ENCODE data around the gene BCL7C. TPM values are rescaled to one million over a fixed set of nuclear protein-coding genes. Genes with fewer than 3 reads are reported as not detected.

The BCL7C gene
- total and polyA plus RNA-seq, 10 of the 15 experiments (the other 5 are each of a cell fraction or from before 2014, with no cell fraction given), result 1.1 to 30.5 (median 13.7) TPM

DNA sequence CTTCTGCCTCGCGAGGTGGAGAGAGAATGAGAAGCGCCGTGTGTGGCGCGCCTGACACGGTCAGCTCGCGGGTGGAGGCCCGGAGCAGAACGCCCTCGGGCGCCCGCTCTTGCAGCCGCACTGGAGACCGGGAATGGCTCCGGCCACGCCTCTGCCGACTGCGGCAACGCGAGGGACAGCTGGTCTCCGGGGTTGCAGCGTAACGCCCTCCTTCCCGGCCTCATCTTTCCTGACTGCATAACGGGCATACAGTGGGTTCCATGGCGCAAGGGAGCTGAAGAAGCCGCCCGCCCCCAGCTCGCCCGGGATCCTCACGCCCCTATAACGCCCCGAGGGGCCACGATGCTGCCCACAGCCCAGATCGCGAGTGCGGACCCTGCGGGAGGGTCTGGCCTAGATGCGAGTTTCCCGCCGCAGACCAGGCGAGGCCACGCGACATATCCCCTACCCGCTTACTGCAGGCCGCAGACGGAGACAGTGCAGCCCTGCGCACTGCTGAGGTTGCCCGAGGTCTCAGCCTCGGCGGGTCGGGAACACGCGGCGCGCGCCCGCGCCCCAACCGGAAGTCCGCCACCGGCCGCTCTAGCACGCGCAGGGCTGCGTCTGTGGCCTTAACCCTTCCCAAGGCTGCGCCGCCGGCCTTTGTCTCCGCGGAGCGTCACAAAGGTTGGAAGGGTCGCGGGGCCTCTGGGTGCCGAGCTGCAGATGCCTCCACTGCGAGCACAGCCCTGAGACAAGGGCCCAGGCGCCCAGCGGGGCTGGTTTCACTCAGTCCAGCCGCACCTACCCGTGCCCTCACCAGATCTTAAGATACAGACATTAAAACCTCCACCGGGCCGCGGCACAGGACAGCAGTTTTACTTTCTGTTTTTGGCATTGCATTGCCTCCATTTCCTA is 18.8 kb downstream of the BCL7C start (continued):
- TF ChIP-seq MTA3 (IDR thresholded peaks at IDR 0.05; ENCODE audit: borderline replicate concordance, low read length), result no peak
- TF ChIP-seq HDAC6 (IDR thresholded peaks at IDR 0.05; ENCODE audit: unreplicated experiment), result no peak
- no peak for TF ChIP-seq FOS (IDR thresholded peaks at IDR 0.05; ENCODE audit: borderline replicate concordance, extremely low read depth, insufficient read length)
- no peak for TF ChIP-seq ZSCAN29 (IDR thresholded peaks at IDR 0.05)
- TF ChIP-seq ESRRA (IDR thresholded peaks at IDR 0.05; ENCODE audit: low read length), result 0 out of 2 replicates have a peak, but pooled peaks have one; percentile 37
- TF ChIP-seq, protein P1, sequence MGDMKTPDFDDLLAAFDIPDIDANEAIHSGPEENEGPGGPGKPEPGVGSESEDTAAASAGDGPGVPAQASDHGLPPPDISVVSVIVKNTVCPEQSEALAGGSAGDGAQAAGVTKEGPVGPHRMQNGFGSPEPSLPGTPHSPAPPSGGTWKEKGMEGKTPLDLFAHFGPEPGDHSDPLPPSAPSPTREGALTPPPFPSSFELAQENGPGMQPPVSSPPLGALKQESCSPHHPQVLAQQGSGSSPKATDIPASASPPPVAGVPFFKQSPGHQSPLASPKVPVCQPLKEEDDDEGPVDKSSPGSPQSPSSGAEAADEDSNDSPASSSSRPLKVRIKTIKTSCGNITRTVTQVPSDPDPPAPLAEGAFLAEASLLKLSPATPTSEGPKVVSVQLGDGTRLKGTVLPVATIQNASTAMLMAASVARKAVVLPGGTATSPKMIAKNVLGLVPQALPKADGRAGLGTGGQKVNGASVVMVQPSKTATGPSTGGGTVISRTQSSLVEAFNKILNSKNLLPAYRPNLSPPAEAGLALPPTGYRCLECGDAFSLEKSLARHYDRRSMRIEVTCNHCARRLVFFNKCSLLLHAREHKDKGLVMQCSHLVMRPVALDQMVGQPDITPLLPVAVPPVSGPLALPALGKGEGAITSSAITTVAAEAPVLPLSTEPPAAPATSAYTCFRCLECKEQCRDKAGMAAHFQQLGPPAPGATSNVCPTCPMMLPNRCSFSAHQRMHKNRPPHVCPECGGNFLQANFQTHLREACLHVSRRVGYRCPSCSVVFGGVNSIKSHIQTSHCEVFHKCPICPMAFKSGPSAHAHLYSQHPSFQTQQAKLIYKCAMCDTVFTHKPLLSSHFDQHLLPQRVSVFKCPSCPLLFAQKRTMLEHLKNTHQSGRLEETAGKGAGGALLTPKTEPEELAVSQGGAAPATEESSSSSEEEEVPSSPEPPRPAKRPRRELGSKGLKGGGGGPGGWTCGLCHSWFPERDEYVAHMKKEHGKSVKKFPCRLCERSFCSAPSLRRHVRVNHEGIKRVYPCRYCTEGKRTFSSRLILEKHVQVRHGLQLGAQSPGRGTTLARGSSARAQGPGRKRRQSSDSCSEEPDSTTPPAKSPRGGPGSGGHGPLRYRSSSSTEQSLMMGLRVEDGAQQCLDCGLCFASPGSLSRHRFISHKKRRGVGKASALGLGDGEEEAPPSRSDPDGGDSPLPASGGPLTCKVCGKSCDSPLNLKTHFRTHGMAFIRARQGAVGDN (IDR thresholded peaks at IDR 0.05), result peak; percentile 84
- TF ChIP-seq KAT2A (conservative IDR thresholded peaks at IDR 0.05; ENCODE audit: control insufficient read depth, low read depth, low read length), result no peak
- peak; percentile 32 for TF ChIP-seq SP1 (IDR thresholded peaks at IDR 0.05; ENCODE audit: low read depth, low read length)
- TF ChIP-seq TBL1XR1 (IDR thresholded peaks at IDR 0.05; ENCODE audit: low read depth, low read length), result no peak
- TF ChIP-seq, protein P2, sequence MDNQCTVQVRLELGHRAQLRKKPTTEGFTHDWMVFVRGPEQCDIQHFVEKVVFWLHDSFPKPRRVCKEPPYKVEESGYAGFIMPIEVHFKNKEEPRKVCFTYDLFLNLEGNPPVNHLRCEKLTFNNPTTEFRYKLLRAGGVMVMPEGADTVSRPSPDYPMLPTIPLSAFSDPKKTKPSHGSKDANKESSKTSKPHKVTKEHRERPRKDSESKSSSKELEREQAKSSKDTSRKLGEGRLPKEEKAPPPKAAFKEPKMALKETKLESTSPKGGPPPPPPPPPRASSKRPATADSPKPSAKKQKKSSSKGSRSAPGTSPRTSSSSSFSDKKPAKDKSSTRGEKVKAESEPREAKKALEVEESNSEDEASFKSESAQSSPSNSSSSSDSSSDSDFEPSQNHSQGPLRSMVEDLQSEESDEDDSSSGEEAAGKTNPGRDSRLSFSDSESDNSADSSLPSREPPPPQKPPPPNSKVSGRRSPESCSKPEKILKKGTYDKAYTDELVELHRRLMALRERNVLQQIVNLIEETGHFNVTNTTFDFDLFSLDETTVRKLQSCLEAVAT (IDR thresholded peaks at IDR 0.05), result no peak; the same call in 1 of the 2 replicates
- TF ChIP-seq MEF2A (IDR thresholded peaks at IDR 0.05; ENCODE audit: insufficient read depth, low read depth, low read length), result peak; percentile 59; the same call in 1 of the 2 replicates
- TF ChIP-seq RAD51 (IDR thresholded peaks at IDR 0.05), result no peak
- TF ChIP-seq RB1 (IDR thresholded peaks at IDR 0.05; ENCODE audit: borderline replicate concordance), result no peak
- peak in 1 of 2 experiments; percentile 77; a peak in 2 of 3 replicates for TF ChIP-seq EGR1 (IDR thresholded peaks at IDR 0.05; ENCODE audit: borderline replicate concordance in 1 of 2, low read depth in 2 of 2, low read length in 2 of 2)
- peak; percentile 76; the same call in 1 of the 2 replicates for TF ChIP-seq PAX5 (IDR thresholded peaks at IDR 0.05; ENCODE audit: borderline replicate concordance, low read depth, low read length)

All from GM12878 (cell line).